NCI-H2227 (cell line): ENCODE data around the gene GLT1D1.
A peak's percentile ranks its signal among the peaks of the same experiment; 100 is the strongest.

ENCODE experiments used
- DNase-seq: peaks from one replicate; lab custom pipeline; 2025; ENCODE audit not compliant: unreplicated experiment; lab: John Stamatoyannopoulos, UW

GLT1D1 gene

GRCh38 chr12:128853600-128854197 is 421 bp downstream of the GLT1D1 start:
- peak; percentile 34 for DNase-seq

GRCh38 chr12:128856035-128856790 is 2.9 kb downstream of the GLT1D1 start:
- no peak for DNase-seq

- no peak for DNase-seq
Observed at GRCh38 chr12:128856791-128857078, 3.5 kb downstream of the GLT1D1 start.

- DNase-seq, result no peak
Observed at GRCh38 chr12:128857133-128857763, 4.0 kb downstream of the GLT1D1 start.

GRCh38 chr12:128859311-128859710 is 6.0 kb downstream of the GLT1D1 start:
- DNase-seq, result no peak

GRCh38 chr12:128861226-128862016 is 8.1 kb downstream of the GLT1D1 start:
- no peak for DNase-seq

GRCh38 chr12:128863957-128864356 is 10.7 kb downstream of the GLT1D1 start:
- DNase-seq, result no peak

- DNase-seq, result no peak
Observed at GRCh38 chr12:128864516-128865186, 11.4 kb downstream of the GLT1D1 start.

- no peak for DNase-seq
Observed at GRCh38 chr12:128867466-128867865, 14.2 kb downstream of the GLT1D1 start.

- DNase-seq, result no peak
Observed at GRCh38 chr12:128871516-128871892, 18.2 kb downstream of the GLT1D1 start.

- no peak for DNase-seq
Observed at GRCh38 chr12:128872303-128872702, 19.0 kb downstream of the GLT1D1 start.

- DNase-seq, result no peak
Observed at GRCh38 chr12:128876559-128876958, 23.3 kb downstream of the GLT1D1 start.

- no peak for DNase-seq
Observed at GRCh38 chr12:128879898-128880764, 26.9 kb downstream of the GLT1D1 start.

- no peak for DNase-seq
Observed at GRCh38 chr12:128891856-128892255, 38.6 kb downstream of the GLT1D1 start.

GRCh38 chr12:128903236-128903635 is 50.0 kb downstream of the GLT1D1 start:
- DNase-seq, result no peak

GRCh38 chr12:128905003-128905544 is 51.8 kb downstream of the GLT1D1 start:
- DNase-seq, result no peak

GRCh38 chr12:128906485-128907137 is 53.3 kb downstream of the GLT1D1 start:
- no peak for DNase-seq

GRCh38 chr12:128908254-128908653 is 55.0 kb downstream of the GLT1D1 start:
- DNase-seq, result no peak

- no peak for DNase-seq
Observed at GRCh38 chr12:128909653-128910052, 56.4 kb downstream of the GLT1D1 start.
